HG02870 (cell line): Measurements from ENCODE around the gene ZFHX3.
A peak's percentile ranks its signal among the peaks of the same experiment; 100 is the strongest.
"Not testable (repeated sequence)": the region's sequence is repeated elsewhere in the genome, so short reads cannot be mapped to it uniquely, and the experiment has no call there.

Experiments used
- ATAC-seq: cut with Tn5 transposase; IDR thresholded peaks from one replicate; pipeline ENCODE4 v1.9.1; 2021; ENCODE audit warnings: mild to moderate bottlenecking, moderate library complexity; ENCODE audit not compliant: unreplicated experiment

ZFHX3 gene

DNA sequence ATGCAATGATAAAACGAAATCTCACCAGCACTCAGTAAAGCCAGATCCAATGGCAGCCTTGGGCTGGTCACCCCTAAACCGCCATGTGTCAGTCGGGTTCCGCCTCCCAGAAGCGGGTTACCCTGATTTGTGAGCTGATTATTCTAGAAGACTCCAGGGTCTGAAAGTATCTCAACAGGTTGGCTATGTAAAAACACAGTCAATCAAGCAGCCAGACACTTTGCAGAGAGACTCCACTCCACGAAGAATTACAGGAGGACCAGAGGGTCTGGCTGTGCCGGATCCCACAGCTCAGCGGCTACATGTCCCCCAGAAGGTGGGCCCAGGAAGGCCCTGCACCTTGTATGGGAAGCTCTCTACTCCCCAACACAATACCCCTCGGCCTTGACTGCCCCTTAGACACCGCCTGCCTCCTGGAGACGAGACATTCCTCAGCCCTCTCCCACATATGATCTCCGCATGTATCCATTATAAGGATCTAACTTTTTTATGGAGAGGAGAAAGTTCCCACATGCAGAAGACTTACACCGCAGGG lies 23.3 kb downstream of the ZFHX3 start:
- ATAC-seq, result no peak

DNA sequence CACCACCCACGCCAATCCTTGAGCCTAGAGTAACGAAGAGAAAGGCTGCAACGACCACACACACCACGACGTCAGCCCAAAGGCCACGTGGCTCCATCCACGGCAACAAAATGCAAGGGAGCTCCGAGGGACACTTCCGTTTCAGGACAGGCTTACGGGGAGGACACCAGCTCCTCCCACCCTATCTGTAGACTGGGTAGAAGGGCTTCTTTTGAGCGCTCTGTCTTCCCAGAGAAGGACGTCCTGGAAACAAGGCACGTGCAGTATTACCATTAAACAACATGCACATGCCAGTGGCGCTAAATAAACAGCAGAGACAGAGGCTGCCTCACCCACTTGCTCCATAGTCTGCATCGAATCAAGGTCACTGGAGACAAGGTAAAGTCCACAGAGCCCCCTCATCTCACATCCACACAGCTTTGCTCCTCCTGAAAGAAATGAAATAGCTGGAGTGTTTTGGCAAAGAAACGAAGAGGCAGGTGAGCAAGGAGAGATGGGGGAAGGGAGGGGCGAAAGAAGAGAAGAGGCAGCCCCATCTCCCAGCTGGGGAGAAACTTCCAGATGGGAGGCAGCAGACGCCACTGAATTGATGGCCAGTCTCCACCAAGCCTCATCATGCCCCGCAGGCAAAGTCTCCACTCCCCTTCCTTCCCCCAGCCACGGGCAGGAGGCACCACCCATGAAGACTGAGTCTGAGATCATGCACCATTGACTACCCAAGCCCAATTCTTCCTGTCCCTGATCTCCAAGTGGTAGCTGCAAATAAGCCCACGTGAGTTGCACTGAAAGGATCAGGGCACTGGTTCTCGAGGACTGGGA lies 24.0 kb downstream of the ZFHX3 start:
- ATAC-seq, result no peak

DNA sequence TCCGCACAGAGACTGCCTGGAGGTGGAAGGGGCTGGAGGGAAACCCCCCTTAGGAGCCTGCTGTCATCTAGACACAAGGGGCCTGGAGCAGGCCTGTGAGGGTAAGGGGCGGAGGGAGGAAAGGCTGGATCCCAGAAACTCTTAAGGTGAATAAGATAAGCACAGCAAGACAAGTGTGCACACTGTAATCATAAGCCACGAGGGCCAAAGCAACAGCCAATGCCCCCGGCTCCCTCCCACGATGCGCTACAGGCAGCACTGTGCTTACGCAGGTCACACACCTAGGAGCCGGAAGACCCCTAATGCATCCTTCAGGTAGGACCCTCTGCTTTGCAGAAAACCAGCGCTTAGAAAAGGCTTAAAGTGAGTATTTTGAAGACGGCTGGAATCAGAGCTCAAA lies 24.6 kb downstream of the ZFHX3 start:
- ATAC-seq, result no peak

DNA sequence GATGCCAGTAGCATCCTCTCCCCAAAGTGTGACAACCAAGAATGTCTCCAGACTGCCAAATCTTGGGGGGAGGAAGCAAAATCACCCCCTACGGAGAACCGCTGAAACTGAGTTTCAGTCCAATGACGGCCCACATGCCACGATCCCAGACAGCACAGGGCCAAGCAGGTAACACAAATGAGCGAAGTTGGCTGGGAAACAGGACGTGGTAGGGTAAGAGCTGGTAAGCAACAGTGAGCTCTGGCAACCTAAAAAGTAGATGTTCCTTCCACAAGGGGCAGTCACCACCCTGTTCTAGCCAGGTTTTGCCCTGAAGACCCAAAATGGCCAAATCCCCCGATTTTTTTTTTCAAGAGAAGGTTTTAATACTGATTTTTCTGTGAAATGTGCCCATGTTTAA lies 25.4 kb downstream of the ZFHX3 start:
- ATAC-seq, result no peak

DNA sequence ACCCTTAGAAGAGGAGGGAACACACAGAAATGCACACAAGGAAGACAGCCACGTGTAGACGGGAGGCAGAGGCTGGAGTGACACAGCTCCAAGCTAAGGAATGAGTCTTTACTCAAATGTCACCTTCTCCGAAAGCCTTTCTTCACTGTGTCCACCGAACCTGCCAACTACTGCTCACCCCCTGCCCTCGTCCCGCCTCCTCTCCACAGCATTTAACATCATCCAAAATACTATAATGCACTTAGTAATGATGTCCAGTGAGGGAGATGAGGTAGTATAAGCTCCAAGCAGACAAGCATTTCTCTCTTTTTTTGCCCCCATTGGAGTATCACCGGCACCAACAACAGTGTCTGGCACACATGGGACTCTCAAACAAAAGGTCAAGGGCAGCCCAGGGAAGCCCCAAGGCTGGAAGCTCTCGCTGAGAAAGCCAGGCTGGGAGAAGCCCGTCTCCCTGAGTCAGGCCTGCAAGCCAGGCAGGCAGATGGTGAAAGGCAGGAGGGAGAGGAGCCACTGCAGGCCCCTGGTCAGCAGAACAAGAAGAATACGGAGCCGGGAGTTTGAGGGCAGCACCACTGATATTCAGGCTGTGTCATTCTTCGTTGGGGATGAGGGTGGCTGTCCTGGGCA lies 25.9 kb downstream of the ZFHX3 start:
- ATAC-seq, result no peak

DNA sequence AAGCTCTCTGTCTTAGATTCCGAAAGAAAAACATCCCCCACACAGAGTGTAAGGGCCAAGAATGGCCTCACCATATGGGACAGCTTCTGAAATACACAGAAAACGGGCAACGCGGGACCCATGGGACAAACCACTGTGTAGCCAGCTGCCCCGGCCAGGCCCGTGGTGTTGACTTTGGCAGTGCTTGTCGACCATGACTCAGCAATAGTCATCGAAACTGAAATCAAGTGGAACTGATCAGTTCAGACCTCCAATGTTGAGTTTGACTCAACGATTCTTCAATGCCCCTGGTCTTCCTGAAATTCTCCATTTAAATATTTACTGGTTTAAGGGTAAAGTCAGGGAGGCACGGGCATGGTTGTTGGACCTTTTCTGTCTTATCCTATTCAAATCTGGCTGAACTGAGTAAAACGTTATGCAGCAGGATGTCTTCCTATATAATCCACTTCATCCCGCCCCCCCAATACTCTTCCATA lies 27.5 kb downstream of the ZFHX3 start:
- no peak for ATAC-seq

DNA sequence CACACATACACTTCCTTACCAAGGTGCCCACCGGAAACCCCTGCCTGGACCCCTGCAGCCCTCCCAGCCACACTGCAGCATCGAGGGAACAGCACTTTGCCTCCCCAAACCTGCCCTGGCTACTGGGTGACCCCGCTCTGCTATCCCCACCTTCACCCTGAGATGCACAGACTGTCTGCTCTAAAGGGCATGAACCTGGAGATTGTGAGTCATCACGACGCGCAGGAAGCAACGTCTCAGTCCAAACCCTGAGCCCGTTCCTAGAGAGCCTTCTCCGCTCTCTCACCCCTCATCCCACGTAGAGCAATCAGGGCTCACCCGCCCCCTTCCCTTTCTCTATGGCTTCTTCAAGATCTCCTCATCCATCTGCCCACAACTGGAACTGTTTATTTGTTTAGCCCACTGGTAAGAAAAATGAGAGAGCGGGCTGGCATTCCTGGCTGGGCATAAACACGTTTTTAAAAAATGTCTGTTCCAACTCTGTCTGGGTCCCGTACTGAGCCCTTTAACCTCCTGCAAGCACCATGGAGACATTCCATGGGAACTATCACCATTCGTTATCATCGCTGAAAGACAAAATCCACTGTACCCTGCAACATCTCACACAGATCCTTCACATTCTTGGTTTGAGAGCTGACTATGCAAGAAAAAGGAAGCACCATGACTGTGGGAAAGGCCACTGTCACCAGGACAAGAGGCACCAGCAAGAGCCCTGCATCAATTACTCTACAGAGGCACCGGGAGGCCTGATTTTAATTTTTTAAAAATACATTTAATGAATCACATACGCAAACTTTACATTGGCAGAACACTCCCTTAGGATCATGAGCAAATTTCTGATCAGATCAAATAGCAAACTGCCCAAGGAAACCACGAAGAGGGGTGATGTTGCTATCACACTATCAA lies 28.2 kb downstream of the ZFHX3 start:
- no peak for ATAC-seq

DNA sequence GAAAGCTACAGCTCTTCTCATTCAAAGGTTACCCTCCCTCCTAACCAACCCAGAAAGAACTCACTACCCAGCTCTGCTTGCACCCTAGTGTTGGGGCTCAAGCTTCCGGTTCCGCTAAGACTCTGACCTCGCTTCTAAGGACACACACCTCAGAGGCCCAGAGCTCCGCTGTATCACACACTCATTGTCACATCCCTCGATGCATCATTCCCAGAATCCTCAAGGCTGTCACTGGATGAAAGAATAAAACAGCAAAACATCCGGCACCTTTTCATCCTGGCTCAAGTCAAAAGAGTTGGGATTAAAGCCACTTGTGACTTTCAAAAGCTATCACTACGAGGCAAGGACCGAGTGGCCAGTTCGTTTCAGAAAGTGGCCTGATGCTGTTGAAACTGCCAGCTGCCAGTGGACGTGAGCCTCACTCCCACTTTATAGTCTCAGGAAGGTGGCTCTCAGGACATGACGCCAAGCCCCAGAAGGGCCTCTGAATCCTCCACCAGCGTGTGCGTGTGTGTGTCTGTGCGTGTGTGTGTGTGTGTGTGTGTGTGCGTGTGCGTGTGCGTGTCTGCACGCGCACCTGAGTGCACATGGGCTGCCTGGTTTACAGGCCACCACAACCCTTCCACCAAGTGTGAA lies 29.0 kb downstream of the ZFHX3 start:
- ATAC-seq, result no peak

DNA sequence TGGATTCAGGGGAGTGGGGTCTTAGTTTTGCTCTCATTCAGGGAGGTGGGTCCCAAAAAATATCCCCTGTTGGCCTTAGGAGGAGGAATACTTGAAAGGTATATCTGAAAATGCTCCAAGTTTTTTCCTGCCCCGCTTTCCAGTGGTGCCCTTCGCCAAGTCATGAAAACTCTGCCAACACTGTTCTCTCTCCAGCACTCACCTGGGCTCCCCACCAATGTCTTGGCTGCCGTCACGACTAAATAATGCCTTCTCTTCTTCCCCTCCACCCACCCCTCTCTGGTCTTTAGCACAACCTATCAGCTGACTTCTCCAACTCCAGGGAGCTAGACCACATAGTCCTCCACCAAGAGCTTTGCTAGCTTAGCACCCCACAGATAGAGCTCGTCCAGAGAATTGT lies 30.6 kb downstream of the ZFHX3 start:
- ATAC-seq, result no peak

DNA sequence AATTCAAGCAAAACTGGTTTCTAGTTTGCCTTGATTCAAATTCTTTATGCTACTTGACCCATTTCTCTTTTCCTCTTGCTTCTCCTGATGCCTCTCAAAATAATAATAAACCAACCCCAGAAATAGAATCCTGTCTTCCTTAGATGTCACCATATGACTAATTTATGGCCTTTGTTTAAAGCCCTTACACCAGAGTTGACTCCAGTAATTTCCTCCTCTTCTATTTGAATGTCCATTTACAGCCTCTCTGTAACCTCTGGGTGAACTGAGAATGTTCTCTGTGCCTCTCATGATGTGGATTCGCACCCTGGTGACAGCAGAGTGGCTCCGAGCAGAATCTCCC lies 31.5 kb downstream of the ZFHX3 start:
- ATAC-seq, result peak; percentile 61

DNA sequence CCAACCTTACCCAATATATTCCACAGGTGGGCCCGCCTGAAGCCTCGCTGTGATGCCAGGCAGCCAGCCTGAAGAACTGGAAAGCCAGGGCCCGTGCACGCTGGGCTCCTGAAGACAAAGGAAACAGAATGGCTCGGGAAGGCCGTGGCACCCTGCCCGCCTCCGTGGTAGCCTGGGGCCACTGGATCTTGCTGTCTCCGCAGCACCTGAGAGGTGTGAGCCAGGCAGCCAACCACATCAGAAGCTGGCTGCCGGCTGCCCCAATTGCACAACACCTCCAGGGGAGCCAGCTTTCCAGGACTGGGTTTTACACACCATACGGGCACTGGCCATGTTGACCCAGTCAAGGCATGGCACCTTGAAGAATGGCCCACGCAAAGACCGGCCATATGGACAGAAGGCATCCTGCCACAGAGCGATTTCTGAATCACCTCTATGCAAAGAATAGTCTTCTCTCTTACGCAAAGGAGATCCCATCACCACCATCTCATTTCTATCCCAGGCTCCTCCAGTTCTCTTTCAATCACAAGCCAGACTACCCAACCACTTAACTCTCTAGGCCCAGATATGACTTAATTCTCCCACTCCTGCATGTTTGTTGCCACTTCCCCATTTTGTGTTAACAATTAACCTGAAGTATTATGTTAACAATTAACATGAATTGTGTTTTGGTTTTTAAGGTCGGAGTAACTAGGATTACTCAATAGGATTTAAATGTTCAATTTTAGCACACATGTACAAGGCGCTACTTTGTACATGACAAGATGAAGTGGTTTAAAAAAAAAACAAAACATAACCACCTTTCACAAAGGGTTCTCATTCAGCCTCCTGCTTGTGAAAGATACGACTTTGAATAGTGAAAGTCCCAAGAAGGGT lies 32.1 kb downstream of the ZFHX3 start:
- peak; percentile 72 for ATAC-seq

DNA sequence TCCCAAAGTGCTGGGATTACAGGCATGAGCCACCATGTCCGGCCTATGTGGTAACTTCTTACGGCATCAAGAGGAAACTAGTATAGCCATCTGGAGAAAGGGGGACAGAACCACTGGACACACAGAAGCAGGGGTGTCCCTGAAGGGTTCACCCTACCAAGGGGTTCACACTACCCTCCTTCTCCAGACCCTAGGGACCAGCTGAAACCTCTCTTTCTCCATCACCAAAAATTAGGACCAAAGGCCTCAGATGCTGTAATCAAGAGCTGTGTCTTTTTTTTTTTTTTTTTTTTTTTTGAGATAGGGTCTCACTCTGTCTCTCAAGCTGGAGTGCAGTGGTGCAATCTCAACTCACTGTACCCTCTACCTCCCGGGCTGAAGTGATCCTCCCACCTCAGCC lies 33.2 kb downstream of the ZFHX3 start:
- no peak for ATAC-seq

DNA sequence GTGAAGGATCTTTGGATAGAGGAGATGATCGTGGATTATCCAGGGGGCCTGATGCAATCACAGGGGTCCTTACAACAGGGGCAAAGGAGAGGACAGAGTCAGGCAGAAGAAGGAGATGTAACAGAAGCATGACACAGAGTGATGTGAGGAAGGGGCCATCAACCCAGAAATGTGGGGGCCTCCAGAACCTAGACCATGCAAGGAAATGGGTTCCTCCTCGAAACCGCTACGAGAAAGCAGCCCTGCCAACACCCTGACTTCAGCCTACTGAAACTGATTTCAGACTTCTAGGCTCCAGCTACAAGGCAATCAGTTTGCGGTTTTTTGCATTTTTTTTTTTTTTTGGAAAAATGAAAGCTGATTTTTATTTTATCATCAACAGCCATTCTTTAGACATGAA lies 34.0 kb downstream of the ZFHX3 start:
- no peak for ATAC-seq

DNA sequence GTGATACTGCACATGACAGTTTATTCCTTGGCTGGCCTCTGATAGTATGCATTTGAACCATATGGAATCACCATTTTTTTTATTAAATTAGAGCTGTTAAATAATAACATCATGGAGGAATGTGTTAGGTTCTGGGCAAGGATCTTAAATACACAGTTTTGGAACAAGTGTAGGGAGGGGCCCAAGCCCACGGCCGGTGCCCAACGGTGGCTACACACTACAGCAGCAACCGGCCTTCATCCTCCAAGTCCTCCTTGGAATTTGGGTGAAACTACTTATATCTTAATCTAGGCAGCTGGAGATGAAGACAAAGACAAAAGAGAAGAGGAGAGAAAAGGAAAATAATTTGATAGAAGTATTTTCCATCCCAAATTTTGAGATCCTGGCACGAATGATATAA lies 35.6 kb downstream of the ZFHX3 start:
- ATAC-seq, result no peak

DNA sequence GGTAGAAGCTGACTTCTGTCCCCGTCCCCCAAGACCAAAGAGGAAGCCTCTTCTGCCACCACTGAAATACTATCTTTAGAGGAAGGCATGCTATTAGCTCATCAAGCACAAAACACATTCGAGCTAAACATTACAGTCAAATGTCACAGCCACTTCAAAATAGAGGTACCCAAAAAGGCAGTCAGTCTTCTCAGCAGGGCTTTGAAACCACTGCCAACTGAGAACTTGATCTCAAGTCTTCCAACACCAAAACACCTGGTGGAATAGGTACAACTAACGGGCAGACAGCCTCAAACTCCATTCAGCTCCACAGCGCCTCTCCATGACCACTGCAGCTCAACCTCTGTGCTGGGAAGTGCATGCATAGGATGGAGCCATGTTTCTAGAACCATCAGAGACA lies 36.0 kb downstream of the ZFHX3 start:
- no peak for ATAC-seq

DNA sequence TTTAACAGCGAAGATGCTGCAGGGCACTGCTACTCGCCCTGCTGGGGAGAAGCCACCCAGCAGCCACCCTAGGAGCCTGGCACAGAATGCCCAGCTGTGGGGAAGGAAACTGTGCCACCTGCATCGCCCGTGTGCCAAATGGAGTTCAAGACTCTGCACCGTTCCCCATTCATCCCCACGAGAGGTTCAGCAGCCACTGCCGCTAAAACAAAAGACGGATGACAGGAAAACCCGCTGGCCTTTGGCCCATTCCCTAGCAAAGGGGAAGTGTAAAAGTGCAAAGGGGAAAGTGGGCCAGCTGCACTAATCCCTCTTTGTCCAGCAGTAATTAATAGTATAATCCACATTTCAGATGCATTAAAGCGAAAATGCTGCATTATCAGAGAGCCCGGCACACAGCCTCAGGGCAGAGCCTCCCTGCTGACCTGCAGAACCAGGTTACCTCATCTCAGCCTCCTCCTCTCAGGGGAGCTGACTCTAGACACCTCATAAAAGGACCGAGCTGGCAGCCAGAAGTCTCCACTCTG lies 37.7 kb downstream of the ZFHX3 start:
- ATAC-seq, result no peak

DNA sequence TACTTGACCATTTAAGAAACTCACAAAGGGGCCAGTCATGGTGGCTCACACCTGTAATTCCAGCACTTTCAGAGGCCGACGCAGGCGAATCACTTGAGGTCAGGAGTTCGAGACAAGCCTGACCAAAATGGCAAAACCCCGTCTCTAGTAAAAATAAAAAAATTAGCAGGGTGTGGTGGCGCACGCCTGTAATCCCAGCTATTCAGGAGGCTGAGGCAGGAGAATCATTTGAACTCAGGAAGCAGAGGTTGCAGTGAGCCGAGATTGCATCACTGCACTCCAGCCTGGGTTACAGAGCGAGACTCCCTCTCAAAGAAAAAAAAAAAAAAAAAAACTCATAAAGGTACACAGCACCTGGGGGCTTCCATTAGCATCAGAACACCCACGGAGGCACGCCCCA lies 38.2 kb downstream of the ZFHX3 start:
- not testable (repeated sequence) for ATAC-seq

DNA sequence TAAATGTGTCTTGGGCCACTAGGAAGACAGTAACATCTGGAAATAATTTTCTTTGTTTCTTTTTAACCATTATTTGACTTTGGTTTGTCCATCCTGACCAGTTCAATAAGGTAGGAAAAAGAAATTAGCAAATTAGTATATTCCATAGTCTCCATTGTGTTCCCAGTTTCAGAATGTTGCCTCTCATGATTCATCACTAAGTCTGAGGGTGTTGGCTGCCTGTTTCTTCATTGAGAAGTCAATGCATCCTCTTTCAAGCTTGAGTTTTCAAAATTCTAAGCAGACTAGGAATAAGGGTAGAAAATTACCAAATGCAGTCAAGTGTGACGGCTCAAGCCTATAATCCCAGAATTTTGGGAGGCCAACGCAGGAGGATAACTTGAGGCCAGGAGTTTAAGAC lies 41.9 kb downstream of the ZFHX3 start:
- no peak for ATAC-seq

DNA sequence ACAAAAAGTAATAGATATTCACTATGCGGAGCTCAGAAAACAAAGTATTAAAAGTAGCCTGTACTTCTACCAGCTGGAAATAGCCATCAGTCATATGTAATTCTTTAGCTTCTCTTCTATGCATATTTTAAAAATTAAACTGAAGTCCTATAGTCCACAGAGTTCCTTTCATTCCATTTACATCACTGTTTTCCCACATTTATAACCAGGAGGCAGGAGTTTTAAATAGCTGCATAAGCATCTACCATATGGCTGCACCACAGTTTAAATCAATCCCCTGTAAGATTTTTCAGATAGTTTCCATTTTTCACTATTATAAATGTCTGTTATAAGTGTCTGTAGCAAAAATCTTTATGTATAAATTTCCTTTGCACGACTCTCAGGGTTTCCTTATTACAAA lies 45.1 kb downstream of the ZFHX3 start:
- no peak for ATAC-seq
